OCI-LY7 (cell line): ENCODE data around the gene TMX1. TPM values are rescaled to one million over a fixed set of nuclear protein-coding genes. Genes with fewer than 3 reads are reported as not detected.

Experiments used
- BruUV-seq: library from RNA; stranded (reverse); fragments of 400-500 nt; replicated peaks from 2 replicates; lab custom pipeline; 2021; lab: Mats Ljungman, UMichigan
- CTCF ChIA-PET: fragments of 300-600 bp; sonication (Branson Sonifier 250); formaldehyde crosslinking; loops from one replicate; lab custom pipeline; 2022; ENCODE audit warnings: antibody characterized with exemption; ENCODE audit not compliant: unreplicated experiment; lab: Charles Lee
- POLR2A ChIA-PET: fragments of 300-600 bp; sonication (Branson Sonifier 250); formaldehyde crosslinking; loops from one replicate; lab custom pipeline; 2022; ENCODE audit warnings: antibody characterized with exemption; lab: Charles Lee
- DNase-seq: peaks from one replicate; pipeline ENCODE4 v3.0.0-alpha.2; 2015; ENCODE audit warnings: low spot score
- H2AFZ ChIP-seq: fragments of 200-600 bp; sonication (generic), shearing (Covaris generic); 2 replicates; pipeline ENCODE4 v1.6.1; 2014; ENCODE audit warnings: mild to moderate bottlenecking, antibody characterized with exemption, low read length, moderate library complexity
- H3K27ac ChIP-seq: fragments of 200-600 bp; sonication (generic); 2 replicates; pipeline ENCODE4 v1.5.1; 2014; ENCODE audit warnings: mixed run types, low read depth, mild to moderate bottlenecking, moderate library complexity, low read length, inconsistent platforms; ENCODE audit not compliant: poor library complexity, severe bottlenecking
- H3K36me3 ChIP-seq: fragments of 200-600 bp; sonication (generic); 2 replicates; pipeline ENCODE4 v1.6.1; 2014; ENCODE audit warnings: mild to moderate bottlenecking, antibody characterized with exemption, low read length, moderate library complexity, mixed read lengths; ENCODE audit not compliant: insufficient read depth
- H3K4me1 ChIP-seq: fragments of 200-600 bp; sonication (generic); 2 replicates; pipeline ENCODE4 v1.5.1; 2014; ENCODE audit warnings: mild to moderate bottlenecking, low read length; ENCODE audit not compliant: insufficient read depth, poor library complexity, severe bottlenecking
- H3K4me2 ChIP-seq: fragments of 200-600 bp; sonication (generic); 2 replicates; pipeline ENCODE4 v1.6.1; 2014; ENCODE audit warnings: mild to moderate bottlenecking, low read length
- H3K4me3 ChIP-seq: fragments of 200-600 bp; sonication (generic); 2 replicates; pipeline ENCODE4 v1.5.1; 2014; ENCODE audit warnings: mild to moderate bottlenecking, low read depth, low read length; ENCODE audit not compliant: poor library complexity, severe bottlenecking
- H3K79me2 ChIP-seq: fragments of 200-600 bp; sonication (generic); 2 replicates; pipeline ENCODE4 v1.6.1; 2016; ENCODE audit warnings: low read depth, mild to moderate bottlenecking, low read length, moderate library complexity, mixed read lengths; ENCODE audit not compliant: insufficient read depth
- H3K9me2 ChIP-seq: fragments of 200-600 bp; sonication (generic); 2 replicates; pipeline ENCODE4 v1.6.1; 2016; ENCODE audit warnings: mild to moderate bottlenecking, low read length, mixed read lengths; ENCODE audit not compliant: insufficient read depth
- H3K9me3 ChIP-seq: fragments of 200-600 bp; sonication (generic); 2 replicates; pipeline ENCODE4 v1.6.1; 2014; ENCODE audit warnings: mild to moderate bottlenecking, mixed run types, low read length, mixed read lengths
- H4K20me1 ChIP-seq: fragments of 200-600 bp; sonication (generic); 2 replicates; pipeline ENCODE4 v1.6.1; 2014; ENCODE audit warnings: mild to moderate bottlenecking, antibody characterized with exemption, low read length, moderate library complexity, mixed read lengths; ENCODE audit not compliant: insufficient read depth
- CTCF ChIP-seq: fragments of 200-600 bp; sonication (generic); conservative IDR thresholded peaks from 2 replicates; pipeline ENCODE4 v1.5.1; 2014; ENCODE audit warnings: mild to moderate bottlenecking, antibody characterized with exemption, low read length, moderate library complexity, mixed read lengths
- EZH2phosphoT487 ChIP-seq: fragments of 200-600 bp; sonication (generic); IDR thresholded peaks from 2 replicates; pipeline ENCODE4 v1.6.1; 2018; ENCODE audit warnings: low read depth, borderline replicate concordance, mild to moderate bottlenecking, mixed run types, antibody characterized with exemption, low read length, moderate library complexity, mixed read lengths
- intact Hi-C: fragments of 100-400 bp; cut with micrococcal nuclease; formaldehyde crosslinking; loops from one replicate; pipeline ENCODE4 v1.10.0; 2022; ENCODE audit not compliant: unreplicated experiment
- total RNA-seq, 2 experiments: library from RNA; depleted of rRNA in 1 of 2; stranded (reverse); fragments of >200 nt in 1 of 2; shearing (Covaris generic) in 1 of 2; gene quantifications; 2 replicates each; pipeline ENCODE4 v1.2.3, GENCODE V29; 2014 to 2022

The TMX1 gene
- total RNA-seq, 2 experiments from 2014 or later = 34.3 to 59.0 TPM

DNA sequence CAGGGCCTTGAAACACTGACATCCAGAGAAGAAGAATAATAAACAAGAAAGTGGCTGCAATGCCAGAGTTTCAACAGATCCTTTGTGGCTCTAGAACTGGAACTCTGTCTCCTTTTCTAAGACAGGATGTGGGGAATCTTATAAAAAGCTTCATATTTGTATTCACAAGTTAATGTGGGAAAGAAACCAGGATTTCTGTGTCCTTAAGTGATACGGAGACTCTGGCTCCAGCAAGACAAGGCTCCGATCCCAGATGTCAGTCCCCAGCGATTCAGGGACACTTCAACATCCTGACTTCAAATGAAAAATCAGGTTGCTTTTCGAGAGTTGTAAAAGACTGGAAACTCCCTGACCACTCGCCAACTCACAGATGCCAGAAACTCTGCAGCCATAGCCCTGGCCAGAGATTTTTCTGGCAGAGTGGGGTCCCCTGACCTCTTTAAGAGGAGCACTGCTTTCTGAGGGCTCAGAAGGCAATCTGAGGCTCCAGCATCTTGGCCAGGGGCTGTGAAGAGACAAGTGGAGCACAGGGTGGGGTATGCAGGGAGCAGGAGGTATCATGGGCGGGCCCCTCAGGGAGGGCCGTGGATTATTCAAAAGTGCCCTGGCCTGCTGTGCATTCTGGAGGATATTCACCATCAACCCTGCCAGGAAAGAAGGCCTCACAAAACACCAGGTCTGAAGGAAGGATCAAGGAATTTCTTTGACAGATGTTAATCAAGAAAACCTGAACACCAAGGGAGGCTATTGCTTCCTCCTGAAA, 53.3 kb downstream of the TMX1 start:
- intact Hi-C loops = no loop called here
- Histone ChIP-seq H3K79me2 (no peaks in the 10 kb centered on the region), H3K9me2 (no peaks in the 10 kb centered on the region), H3K4me1 (no peaks in the 10 kb centered on the region), H3K4me2 (no peak overlapping the region), H3K9me3 (no peaks in the 10 kb centered on the region), H4K20me1 (no peaks in the 10 kb centered on the region), H3K27ac (no peak overlapping the region), H3K4me3 (no peak overlapping the region), H2AFZ (no peak overlapping the region), H3K36me3 (no peaks in the 10 kb centered on the region)
- POLR2A ChIA-PET = interaction anchor here (1.3 to 1.7 kb wide), 3 partner anchors 10 kb away, joined by 3 to 6 read pairs (median 4); no protein-coding TSS in a partner anchor
- no TSS peak for BruUV-seq
- CTCF ChIA-PET = no interaction called here
- no peak for DNase-seq
- no peak for TF ChIP-seq CTCF
- TF ChIP-seq EZH2phosphoT487 = no peak

DNA sequence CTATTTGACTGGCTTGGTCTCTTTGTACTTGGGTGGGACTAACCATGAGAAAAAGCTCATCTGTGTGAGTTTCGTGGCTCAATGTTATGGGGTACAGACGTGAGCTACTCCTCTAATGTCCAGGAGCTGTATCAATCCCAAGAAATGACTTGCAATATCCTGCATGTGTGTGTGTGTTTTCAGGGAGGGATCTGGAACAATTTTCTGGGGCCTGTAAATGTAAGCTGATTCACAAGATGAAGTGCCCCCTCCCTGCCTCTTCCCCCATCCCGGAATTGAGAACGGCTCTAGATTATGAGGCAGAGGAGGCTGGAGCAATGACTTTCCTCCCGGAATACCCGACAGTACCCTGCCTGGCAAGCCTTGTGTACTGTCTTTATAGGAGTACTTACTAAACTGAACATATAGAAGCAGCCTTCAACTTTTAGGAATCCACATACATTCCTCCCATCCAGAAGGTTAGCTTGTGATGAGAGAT, 53.9 kb downstream of the TMX1 start:
- TF ChIP-seq CTCF = no peak
- no peak for TF ChIP-seq EZH2phosphoT487
- H3K27ac ChIP-seq = no peak overlapping the region
- BruUV-seq = no TSS peak
- H3K36me3 ChIP-seq = no peaks in the 10 kb centered on the region
- H3K4me3 ChIP-seq = no peak overlapping the region
- intact Hi-C loops = no loop called here
- DNase-seq = no peak
- H3K4me1 ChIP-seq = no peaks in the 10 kb centered on the region
- no peaks in the 10 kb centered on the region for H3K9me2 ChIP-seq
- no peak overlapping the region for H3K4me2 ChIP-seq
- H2AFZ ChIP-seq = no peak overlapping the region
- no peaks in the 10 kb centered on the region for H3K9me3 ChIP-seq
- H4K20me1 ChIP-seq = no peaks in the 10 kb centered on the region
- ChIA-PET POLR2A (interaction anchor here (1.7 kb wide), 1 partner anchor 9 kb away, joined by 4 read pairs; no protein-coding TSS in a partner anchor), CTCF (no interaction called here)
- no peaks in the 10 kb centered on the region for H3K79me2 ChIP-seq
